WTC11 (cell line): Measurements from ENCODE around the gene CDH12. TPM values are rescaled to one million over a fixed set of nuclear protein-coding genes. Genes with fewer than 3 reads are reported as not detected.

Source experiments
- ATAC-seq: fragments of 200-7000 bp; cut with Tn5 transposase; 2 replicates; pipeline ENCODE4 v1.10.0; 2021; ENCODE audit warnings: mild to moderate bottlenecking, moderate library complexity
- CTCF ChIA-PET: fragments of 300-600 bp; sonication (Branson Sonifier 250); formaldehyde crosslinking; loops from one replicate; lab custom pipeline; 2021; ENCODE audit warnings: antibody characterized with exemption; lab: Charles Lee
- POLR2A ChIA-PET: fragments of 350-600 bp; sonication (Branson Sonifier 250); formaldehyde crosslinking; loops from one replicate; lab custom pipeline; 2021; ENCODE audit warnings: antibody characterized with exemption; lab: Charles Lee
- DNase-seq: peaks from one replicate; pipeline ENCODE4 v3.0.0; 2021; ENCODE audit warnings: low spot score
- H3K27ac Mint-ChIP-seq: 2 replicates; pipeline ENCODE4 v1.8.0; 2021; ENCODE audit warnings: mixed read lengths
- H3K27me3 Mint-ChIP-seq: 2 replicates; pipeline ENCODE4 v1.8.0; 2021; ENCODE audit warnings: low read depth, mild to moderate bottlenecking, moderate library complexity, mixed read lengths
- H3K36me3 Mint-ChIP-seq: 2 replicates; pipeline ENCODE4 v1.8.0; 2021; ENCODE audit warnings: mixed read lengths
- H3K4me1 Mint-ChIP-seq: 2 replicates; pipeline ENCODE4 v1.8.0; 2022; ENCODE audit warnings: mixed read lengths
- H3K4me3 Mint-ChIP-seq: 2 replicates; pipeline ENCODE4 v1.8.0; 2021; ENCODE audit warnings: mild to moderate bottlenecking, moderate library complexity, mixed read lengths
- H3K9me3 Mint-ChIP-seq: 2 replicates; pipeline ENCODE4 v1.8.0; 2021; ENCODE audit warnings: mixed read lengths
- FOXK1 ChIP-seq: sonication (generic); formaldehyde crosslinking; IDR thresholded peaks from 2 replicates; pipeline ENCODE4 v1.8.0; 2022; ENCODE audit warnings: mild to moderate bottlenecking, moderate library complexity, missing genetic modification reagents
- NFE2L1 ChIP-seq: sonication (generic); formaldehyde crosslinking; IDR thresholded peaks from 2 replicates; pipeline ENCODE4 v1.8.1; 2023; ENCODE audit warnings: missing genetic modification reagents
- NFYB ChIP-seq: sonication (generic); formaldehyde crosslinking; conservative IDR thresholded peaks from 2 replicates; pipeline ENCODE4 v1.8.0; 2022; ENCODE audit warnings: low read depth, missing genetic modification reagents
- NR3C1 ChIP-seq: sonication (generic); formaldehyde crosslinking; conservative IDR thresholded peaks from 2 replicates; pipeline ENCODE4 v1.8.1; 2023; ENCODE audit warnings: low read depth, mild to moderate bottlenecking, missing genetic modification reagents
- ZNF232 ChIP-seq: sonication (generic); formaldehyde crosslinking; IDR thresholded peaks from 2 replicates; pipeline ENCODE4 v1.8.0; 2022; ENCODE audit warnings: mild to moderate bottlenecking, missing genetic modification reagents
- ZNF396 ChIP-seq: fragments of 250-450 bp; sonication (Bioruptor Pico); IDR thresholded peaks from 2 replicates; pipeline ENCODE4 v1.8.0; 2021; ENCODE audit warnings: mild to moderate bottlenecking, moderate library complexity, borderline replicate concordance
- total RNA-seq: library from RNA; stranded (reverse); gene quantifications from 3 replicates; pipeline ENCODE4 v1.2.3, GENCODE V29; 2021
- TF ChIP-seq, protein P1 (sequence below): sonication (generic); formaldehyde crosslinking; IDR thresholded peaks from 2 replicates; pipeline ENCODE4 v1.8.1; 2023; ENCODE audit warnings: mild to moderate bottlenecking, moderate library complexity, missing genetic modification reagents
- TF ChIP-seq, protein P2 (sequence below): fragments of 250-450 bp; sonication (Bioruptor Pico); IDR thresholded peaks from 2 replicates; pipeline ENCODE4 v1.8.0; 2021; ENCODE audit warnings: mild to moderate bottlenecking
- TF ChIP-seq, protein P3 (sequence below): sonication (generic); formaldehyde crosslinking; IDR thresholded peaks from 2 replicates; pipeline ENCODE4 v1.8.0; 2022; ENCODE audit warnings: missing genetic modification reagents
- TF ChIP-seq, protein P4 (sequence below): fragments of 250-450 bp; sonication (Bioruptor Pico); IDR thresholded peaks from 2 replicates; pipeline ENCODE4 v1.9.0; 2021; ENCODE audit warnings: mild to moderate bottlenecking, borderline replicate concordance
- TF ChIP-seq, protein P5 (sequence below): sonication (generic); formaldehyde crosslinking; IDR thresholded peaks from 2 replicates; pipeline ENCODE4 v1.8.1; 2022; ENCODE audit warnings: missing genetic modification reagents, borderline replicate concordance
- TF ChIP-seq, protein P6 (sequence below): fragments of 250-450 bp; sonication (Bioruptor Pico); IDR thresholded peaks from 2 replicates; pipeline ENCODE4 v1.9.0; 2021; ENCODE audit warnings: mild to moderate bottlenecking

CDH12 gene
- total RNA-seq, 1 experiment from 2014 or later = not detected

DNA sequence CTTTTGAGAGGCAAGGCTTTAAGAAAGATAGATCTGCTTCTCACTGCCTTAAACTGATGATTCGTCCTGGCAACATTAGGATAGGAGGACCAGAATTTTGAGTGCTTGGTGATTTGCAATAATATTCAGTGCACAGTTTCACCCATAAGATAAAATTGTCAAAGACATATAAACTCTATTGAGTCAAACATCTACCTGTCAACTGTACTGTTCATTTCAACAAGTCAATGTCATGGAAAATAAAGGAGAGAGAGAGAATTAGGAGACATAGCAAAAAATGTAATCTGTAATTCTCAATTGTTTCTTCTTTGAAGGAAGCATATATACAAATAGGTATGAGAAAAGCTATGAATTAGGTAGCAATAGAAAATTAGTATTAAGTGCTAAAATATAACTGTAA, 237.2 kb downstream of the CDH12 start (continued):
- TF ChIP-seq, protein P1, sequence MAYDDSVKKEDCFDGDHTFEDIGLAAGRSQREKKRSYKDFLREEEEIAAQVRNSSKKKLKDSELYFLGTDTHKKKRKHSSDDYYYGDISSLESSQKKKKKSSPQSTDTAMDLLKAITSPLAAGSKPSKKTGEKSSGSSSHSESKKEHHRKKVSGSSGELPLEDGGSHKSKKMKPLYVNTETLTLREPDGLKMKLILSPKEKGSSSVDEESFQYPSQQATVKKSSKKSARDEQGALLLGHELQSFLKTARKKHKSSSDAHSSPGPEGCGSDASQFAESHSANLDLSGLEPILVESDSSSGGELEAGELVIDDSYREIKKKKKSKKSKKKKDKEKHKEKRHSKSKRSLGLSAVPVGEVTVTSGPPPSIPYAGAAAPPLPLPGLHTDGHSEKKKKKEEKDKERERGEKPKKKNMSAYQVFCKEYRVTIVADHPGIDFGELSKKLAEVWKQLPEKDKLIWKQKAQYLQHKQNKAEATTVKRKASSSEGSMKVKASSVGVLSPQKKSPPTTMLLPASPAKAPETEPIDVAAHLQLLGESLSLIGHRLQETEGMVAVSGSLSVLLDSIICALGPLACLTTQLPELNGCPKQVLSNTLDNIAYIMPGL (CRISPR knock-in tag) = no peak
- TF ChIP-seq, protein P2, sequence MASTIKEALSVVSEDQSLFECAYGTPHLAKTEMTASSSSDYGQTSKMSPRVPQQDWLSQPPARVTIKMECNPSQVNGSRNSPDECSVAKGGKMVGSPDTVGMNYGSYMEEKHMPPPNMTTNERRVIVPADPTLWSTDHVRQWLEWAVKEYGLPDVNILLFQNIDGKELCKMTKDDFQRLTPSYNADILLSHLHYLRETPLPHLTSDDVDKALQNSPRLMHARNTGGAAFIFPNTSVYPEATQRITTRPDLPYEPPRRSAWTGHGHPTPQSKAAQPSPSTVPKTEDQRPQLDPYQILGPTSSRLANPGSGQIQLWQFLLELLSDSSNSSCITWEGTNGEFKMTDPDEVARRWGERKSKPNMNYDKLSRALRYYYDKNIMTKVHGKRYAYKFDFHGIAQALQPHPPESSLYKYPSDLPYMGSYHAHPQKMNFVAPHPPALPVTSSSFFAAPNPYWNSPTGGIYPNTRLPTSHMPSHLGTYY (CRISPR knock-in tag) = no peak
- TF ChIP-seq ZNF396 (no peak), FOXK1 (no peak), ZNF232 (CRISPR knock-in tag) (no peak), NFE2L1 (CRISPR knock-in tag) (no peak)

DNA sequence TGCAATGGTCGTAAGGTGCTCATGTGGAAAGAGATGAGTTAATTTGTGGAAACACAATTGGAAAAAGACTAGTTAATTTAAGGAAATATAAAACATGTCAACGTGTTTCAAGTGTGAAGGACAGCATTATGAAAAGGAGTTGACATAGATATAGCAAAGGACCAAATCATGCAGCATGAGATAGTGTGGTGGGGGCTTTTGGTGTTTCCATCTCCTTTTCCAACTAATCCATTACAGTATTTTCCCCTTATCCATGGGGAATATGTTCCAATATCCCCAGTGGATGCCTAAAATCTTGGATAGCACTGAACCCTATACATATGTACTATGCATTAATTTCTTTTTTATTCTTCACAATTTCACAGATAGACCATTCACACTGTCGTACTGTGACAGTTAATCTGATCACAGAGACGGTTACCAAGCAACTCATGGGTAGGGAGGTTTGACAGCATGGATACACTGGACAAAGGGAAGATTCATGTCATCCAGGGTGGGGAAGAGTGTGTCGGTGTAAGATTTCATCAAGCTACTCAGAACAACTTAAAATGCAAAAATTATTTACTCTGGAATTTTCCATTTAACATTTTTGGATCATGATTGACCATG, 238.6 kb downstream of the CDH12 start:
- Mint-ChIP-seq H3K9me3 (no peaks in the 10 kb centered on the region), H3K4me3 (no peak overlapping the region), H3K4me1 (peaks cover 8% of the 10 kb centered on the region), H3K27me3 (peaks cover 40% of the 10 kb centered on the region), H3K27ac (no peak overlapping the region), H3K36me3 (no peaks in the 10 kb centered on the region)
- ChIA-PET CTCF (no interaction called here), POLR2A (interaction anchor here (0.7 kb wide), 1 partner anchor 149 kb away, joined by 3 read pairs; no protein-coding TSS in a partner anchor)
- TF ChIP-seq, protein P3, sequence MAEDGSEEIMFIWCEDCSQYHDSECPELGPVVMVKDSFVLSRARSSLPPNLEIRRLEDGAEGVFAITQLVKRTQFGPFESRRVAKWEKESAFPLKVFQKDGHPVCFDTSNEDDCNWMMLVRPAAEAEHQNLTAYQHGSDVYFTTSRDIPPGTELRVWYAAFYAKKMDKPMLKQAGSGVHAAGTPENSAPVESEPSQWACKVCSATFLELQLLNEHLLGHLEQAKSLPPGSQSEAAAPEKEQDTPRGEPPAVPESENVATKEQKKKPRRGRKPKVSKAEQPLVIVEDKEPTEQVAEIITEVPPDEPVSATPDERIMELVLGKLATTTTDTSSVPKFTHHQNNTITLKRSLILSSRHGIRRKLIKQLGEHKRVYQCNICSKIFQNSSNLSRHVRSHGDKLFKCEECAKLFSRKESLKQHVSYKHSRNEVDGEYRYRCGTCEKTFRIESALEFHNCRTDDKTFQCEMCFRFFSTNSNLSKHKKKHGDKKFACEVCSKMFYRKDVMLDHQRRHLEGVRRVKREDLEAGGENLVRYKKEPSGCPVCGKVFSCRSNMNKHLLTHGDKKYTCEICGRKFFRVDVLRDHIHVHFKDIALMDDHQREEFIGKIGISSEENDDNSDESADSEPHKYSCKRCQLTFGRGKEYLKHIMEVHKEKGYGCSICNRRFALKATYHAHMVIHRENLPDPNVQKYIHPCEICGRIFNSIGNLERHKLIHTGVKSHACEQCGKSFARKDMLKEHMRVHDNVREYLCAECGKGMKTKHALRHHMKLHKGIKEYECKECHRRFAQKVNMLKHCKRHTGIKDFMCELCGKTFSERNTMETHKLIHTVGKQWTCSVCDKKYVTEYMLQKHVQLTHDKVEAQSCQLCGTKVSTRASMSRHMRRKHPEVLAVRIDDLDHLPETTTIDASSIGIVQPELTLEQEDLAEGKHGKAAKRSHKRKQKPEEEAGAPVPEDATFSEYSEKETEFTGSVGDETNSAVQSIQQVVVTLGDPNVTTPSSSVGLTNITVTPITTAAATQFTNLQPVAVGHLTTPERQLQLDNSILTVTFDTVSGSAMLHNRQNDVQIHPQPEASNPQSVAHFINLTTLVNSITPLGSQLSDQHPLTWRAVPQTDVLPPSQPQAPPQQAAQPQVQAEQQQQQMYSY (CRISPR knock-in tag) = no peak
- DNase-seq (no peak), ATAC-seq (no peak)

DNA sequence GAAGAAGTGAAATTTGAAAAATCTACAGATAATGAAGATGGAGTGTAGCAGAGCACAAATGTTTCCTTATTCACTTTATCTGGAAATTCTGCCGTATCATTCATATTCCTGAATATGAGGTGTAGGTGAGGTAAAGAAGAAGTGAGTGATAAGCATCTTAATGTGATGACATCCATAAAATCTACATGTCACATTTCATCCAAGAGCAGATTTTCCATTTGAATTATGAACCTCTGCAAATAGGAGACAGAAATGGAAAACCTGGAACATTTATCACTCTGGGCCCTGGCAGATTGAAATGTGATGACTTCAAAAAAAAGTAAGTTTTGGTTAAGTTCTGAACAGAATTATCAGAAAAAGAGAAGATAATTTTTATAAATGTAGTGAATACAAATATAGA, 240.2 kb downstream of the CDH12 start:
- H3K27me3 Mint-ChIP-seq = peaks cover 46% of the 10 kb centered on the region
- no peaks in the 10 kb centered on the region for H3K4me1 Mint-ChIP-seq

DNA sequence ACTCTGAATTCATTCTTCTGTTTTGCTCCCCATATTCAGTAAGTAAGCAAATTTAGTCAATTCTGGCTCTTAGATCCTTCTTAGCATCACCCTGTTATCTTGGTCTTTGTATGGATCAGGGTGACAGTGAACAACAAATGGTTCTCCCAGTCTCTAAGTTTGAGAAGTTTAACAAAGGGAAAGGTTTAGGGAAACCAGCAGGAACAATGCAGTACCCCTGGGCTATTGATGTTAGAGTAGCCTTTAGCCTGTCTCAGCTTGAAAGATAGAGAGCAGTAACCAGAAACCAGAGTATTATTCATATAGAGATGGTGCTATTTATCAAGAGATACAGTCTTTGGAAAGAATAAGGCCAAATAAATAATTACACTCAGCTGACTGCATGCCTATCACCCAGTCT, 241.8 kb downstream of the CDH12 start:
- peak; percentile 30 for ATAC-seq
- Mint-ChIP-seq H3K27ac (no peak overlapping the region), H3K4me1 (no peaks in the 10 kb centered on the region), H3K9me3 (peaks cover 30% of the 10 kb centered on the region), H3K27me3 (peaks cover 51% of the 10 kb centered on the region), H3K4me3 (no peak overlapping the region), H3K36me3 (peaks cover 20% of the 10 kb centered on the region)
- CTCF ChIA-PET = no interaction called here
- POLR2A ChIA-PET = no interaction called here
- DNase-seq = no peak
- no peak for TF ChIP-seq NR3C1 (CRISPR knock-in tag)
- TF ChIP-seq, protein P4, sequence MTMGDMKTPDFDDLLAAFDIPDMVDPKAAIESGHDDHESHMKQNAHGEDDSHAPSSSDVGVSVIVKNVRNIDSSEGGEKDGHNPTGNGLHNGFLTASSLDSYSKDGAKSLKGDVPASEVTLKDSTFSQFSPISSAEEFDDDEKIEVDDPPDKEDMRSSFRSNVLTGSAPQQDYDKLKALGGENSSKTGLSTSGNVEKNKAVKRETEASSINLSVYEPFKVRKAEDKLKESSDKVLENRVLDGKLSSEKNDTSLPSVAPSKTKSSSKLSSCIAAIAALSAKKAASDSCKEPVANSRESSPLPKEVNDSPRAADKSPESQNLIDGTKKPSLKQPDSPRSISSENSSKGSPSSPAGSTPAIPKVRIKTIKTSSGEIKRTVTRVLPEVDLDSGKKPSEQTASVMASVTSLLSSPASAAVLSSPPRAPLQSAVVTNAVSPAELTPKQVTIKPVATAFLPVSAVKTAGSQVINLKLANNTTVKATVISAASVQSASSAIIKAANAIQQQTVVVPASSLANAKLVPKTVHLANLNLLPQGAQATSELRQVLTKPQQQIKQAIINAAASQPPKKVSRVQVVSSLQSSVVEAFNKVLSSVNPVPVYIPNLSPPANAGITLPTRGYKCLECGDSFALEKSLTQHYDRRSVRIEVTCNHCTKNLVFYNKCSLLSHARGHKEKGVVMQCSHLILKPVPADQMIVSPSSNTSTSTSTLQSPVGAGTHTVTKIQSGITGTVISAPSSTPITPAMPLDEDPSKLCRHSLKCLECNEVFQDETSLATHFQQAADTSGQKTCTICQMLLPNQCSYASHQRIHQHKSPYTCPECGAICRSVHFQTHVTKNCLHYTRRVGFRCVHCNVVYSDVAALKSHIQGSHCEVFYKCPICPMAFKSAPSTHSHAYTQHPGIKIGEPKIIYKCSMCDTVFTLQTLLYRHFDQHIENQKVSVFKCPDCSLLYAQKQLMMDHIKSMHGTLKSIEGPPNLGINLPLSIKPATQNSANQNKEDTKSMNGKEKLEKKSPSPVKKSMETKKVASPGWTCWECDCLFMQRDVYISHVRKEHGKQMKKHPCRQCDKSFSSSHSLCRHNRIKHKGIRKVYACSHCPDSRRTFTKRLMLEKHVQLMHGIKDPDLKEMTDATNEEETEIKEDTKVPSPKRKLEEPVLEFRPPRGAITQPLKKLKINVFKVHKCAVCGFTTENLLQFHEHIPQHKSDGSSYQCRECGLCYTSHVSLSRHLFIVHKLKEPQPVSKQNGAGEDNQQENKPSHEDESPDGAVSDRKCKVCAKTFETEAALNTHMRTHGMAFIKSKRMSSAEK (CRISPR knock-in tag) = no peak
- TF ChIP-seq, protein P5, sequence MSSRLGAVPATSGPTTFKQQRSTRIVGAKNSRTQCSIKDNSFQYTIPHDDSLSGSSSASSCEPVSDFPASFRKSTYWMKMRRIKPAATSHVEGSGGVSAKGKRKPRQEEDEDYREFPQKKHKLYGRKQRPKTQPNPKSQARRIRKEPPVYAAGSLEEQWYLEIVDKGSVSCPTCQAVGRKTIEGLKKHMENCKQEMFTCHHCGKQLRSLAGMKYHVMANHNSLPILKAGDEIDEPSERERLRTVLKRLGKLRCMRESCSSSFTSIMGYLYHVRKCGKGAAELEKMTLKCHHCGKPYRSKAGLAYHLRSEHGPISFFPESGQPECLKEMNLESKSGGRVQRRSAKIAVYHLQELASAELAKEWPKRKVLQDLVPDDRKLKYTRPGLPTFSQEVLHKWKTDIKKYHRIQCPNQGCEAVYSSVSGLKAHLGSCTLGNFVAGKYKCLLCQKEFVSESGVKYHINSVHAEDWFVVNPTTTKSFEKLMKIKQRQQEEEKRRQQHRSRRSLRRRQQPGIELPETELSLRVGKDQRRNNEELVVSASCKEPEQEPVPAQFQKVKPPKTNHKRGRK (CRISPR knock-in tag) = no peak
- no peak for TF ChIP-seq NFYB (CRISPR knock-in tag)

More for the DNA sequence above, 240.2 kb downstream of the CDH12 start:
- ChIA-PET CTCF (no interaction called here), POLR2A (no interaction called here)
- Mint-ChIP-seq H3K9me3 (peaks cover 15% of the 10 kb centered on the region), H3K4me3 (no peak overlapping the region), H3K27ac (no peak overlapping the region), H3K36me3 (peaks cover 5% of the 10 kb centered on the region; the same call in 1 of the 2 replicates)
- DNase-seq (no peak), ATAC-seq (no peak)
- TF ChIP-seq, protein P6, sequence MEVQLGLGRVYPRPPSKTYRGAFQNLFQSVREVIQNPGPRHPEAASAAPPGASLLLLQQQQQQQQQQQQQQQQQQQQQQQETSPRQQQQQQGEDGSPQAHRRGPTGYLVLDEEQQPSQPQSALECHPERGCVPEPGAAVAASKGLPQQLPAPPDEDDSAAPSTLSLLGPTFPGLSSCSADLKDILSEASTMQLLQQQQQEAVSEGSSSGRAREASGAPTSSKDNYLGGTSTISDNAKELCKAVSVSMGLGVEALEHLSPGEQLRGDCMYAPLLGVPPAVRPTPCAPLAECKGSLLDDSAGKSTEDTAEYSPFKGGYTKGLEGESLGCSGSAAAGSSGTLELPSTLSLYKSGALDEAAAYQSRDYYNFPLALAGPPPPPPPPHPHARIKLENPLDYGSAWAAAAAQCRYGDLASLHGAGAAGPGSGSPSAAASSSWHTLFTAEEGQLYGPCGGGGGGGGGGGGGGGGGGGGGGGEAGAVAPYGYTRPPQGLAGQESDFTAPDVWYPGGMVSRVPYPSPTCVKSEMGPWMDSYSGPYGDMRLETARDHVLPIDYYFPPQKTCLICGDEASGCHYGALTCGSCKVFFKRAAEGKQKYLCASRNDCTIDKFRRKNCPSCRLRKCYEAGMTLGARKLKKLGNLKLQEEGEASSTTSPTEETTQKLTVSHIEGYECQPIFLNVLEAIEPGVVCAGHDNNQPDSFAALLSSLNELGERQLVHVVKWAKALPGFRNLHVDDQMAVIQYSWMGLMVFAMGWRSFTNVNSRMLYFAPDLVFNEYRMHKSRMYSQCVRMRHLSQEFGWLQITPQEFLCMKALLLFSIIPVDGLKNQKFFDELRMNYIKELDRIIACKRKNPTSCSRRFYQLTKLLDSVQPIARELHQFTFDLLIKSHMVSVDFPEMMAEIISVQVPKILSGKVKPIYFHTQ (CRISPR knock-in tag) = no peak
- TF ChIP-seq, all 79 proteins: peak for 0
